ENCODE data around the gene NCR3LG1. TPM values are rescaled to one million over a fixed set of nuclear protein-coding genes. Genes with fewer than 3 reads are reported as not detected.

NCR3LG1 gene
- total and polyA plus RNA-seq, 4 donors, result 0.18 to 0.75 (median 0.38) TPM

- TF ChIP-seq RAD21 (IDR thresholded peaks at IDR 0.05) (no peak), JUND (IDR thresholded peaks at IDR 0.05) (no peak), EGR1 (IDR thresholded peaks at IDR 0.05; ENCODE audit: low read depth in 2 of 2) (no peak), SP1 (IDR thresholded peaks at IDR 0.05) (no peak), RXRA (IDR thresholded peaks at IDR 0.05) (no peak), FOXA1 (IDR thresholded peaks at IDR 0.05) (no peak), FOXA2 (IDR thresholded peaks at IDR 0.05) (no peak), YY1 (IDR thresholded peaks at IDR 0.05) (no peak), MAX (IDR thresholded peaks at IDR 0.05) (no peak), NR2F2 (IDR thresholded peaks at IDR 0.05) (no peak), HNF4G (IDR thresholded peaks at IDR 0.05) (no peak), ZBTB33 (IDR thresholded peaks at IDR 0.05) (no peak), GABPA (IDR thresholded peaks at IDR 0.05 in 1 of 2, conservative IDR thresholded peaks at IDR 0.05 in 1 of 2) (no peak), TAF1 (conservative IDR thresholded peaks at IDR 0.05) (no peak)
- Histone ChIP-seq H3K27me3 (ENCODE audit: control insufficient read depth in 4 of 4, insufficient read depth in 4 of 4, low read length in 3 of 4) (no peaks in the 10 kb centered on the region), H3K36me3 (ENCODE audit: control insufficient read depth in 4 of 4, insufficient read depth in 3 of 4, low read depth in 1 of 4, low read length in 3 of 4) (peaks cover 0 to 7% (median 4%) of the 10 kb centered on the region in 4 donors), H3K9me3 (ENCODE audit: control insufficient read depth in 4 of 4, low read length in 3 of 4) (no peaks in the 10 kb centered on the region), H3K4me3 (ENCODE audit: low read depth in 1 of 3, low read length in 3 of 3) (no peak overlapping the region), H3K4me1 (ENCODE audit: control insufficient read depth in 4 of 4, insufficient read depth in 4 of 4, low read length in 3 of 4) (no peaks in the 10 kb centered on the region), H3K27ac (ENCODE audit: low read depth in 1 of 2, low read length in 2 of 2) (no peak overlapping the region), H3K9ac (ENCODE audit: low read depth in 1 of 2, low read length in 2 of 2) (no peak overlapping the region)
- no peak for DNase-seq (ENCODE audit: low spot score)
- WGBS, result 84% methylated on average over 2 of the region's 2 CpGs
These were observed 19.9 kb upstream of the NCR3LG1 start for GRCh38 chr11:17331669-17332068.

GRCh38 chr11:17333799-17334586 is 17.6 kb upstream of the NCR3LG1 start:
- Histone ChIP-seq H3K9me3 (ENCODE audit: control insufficient read depth in 4 of 4, low read length in 3 of 4) (no peaks in the 10 kb centered on the region), H3K4me3 (ENCODE audit: low read depth in 1 of 3, low read length in 3 of 3) (no peak overlapping the region), H3K27me3 (ENCODE audit: control insufficient read depth in 4 of 4, insufficient read depth in 4 of 4, low read length in 3 of 4) (no peaks in the 10 kb centered on the region), H3K9ac (ENCODE audit: low read depth in 1 of 2, low read length in 2 of 2) (no peak overlapping the region), H3K4me1 (ENCODE audit: control insufficient read depth in 4 of 4, insufficient read depth in 4 of 4, low read length in 3 of 4) (no peaks in the 10 kb centered on the region), H3K27ac (ENCODE audit: low read depth in 1 of 2, low read length in 2 of 2) (no peak overlapping the region), H3K36me3 (ENCODE audit: control insufficient read depth in 4 of 4, insufficient read depth in 3 of 4, low read depth in 1 of 4, low read length in 3 of 4) (peaks cover 0 to 7% (median 3%) of the 10 kb centered on the region in 4 donors)
- TF ChIP-seq FOXA2 (IDR thresholded peaks at IDR 0.05) (no peak), HNF4A (conservative IDR thresholded peaks at IDR 0.05) (no peak)
- WGBS, result 93% methylated on average over 4 of the region's 4 CpGs
- DNase-seq (ENCODE audit: low spot score), result no peak

GRCh38 chr11:17343257-17343656 is 8.3 kb upstream of the NCR3LG1 start:
- Histone ChIP-seq H3K27me3 (ENCODE audit: control insufficient read depth in 4 of 4, insufficient read depth in 4 of 4, low read length in 3 of 4) (no peaks in the 10 kb centered on the region), H3K27ac (ENCODE audit: low read depth in 1 of 2, low read length in 2 of 2) (no peak overlapping the region), H3K36me3 (ENCODE audit: control insufficient read depth in 4 of 4, insufficient read depth in 3 of 4, low read depth in 1 of 4, low read length in 3 of 4) (peaks cover 0 to 2% (median 0%) of the 10 kb centered on the region in 4 donors), H3K9ac (ENCODE audit: low read depth in 1 of 2, low read length in 2 of 2) (no peak overlapping the region), H3K9me3 (ENCODE audit: control insufficient read depth in 4 of 4, low read length in 3 of 4) (no peaks in the 10 kb centered on the region), H3K4me1 (ENCODE audit: control insufficient read depth in 4 of 4, insufficient read depth in 4 of 4, low read length in 3 of 4) (no peaks in the 10 kb centered on the region), H3K4me3 (ENCODE audit: low read depth in 1 of 3, low read length in 3 of 3) (no peak overlapping the region)
- WGBS, result over 99% methylated on average over 2 of the region's 2 CpGs
- DNase-seq (ENCODE audit: low spot score), result no peak
- TF ChIP-seq SP1 (IDR thresholded peaks at IDR 0.05), result no peak
- no peak for TF ChIP-seq HNF4A (conservative IDR thresholded peaks at IDR 0.05)
- no peak for TF ChIP-seq RAD21 (IDR thresholded peaks at IDR 0.05)
- TF ChIP-seq CTCF (IDR thresholded peaks at IDR 0.05; ENCODE audit: low read depth, low read length, missing input control), result no peak
- TF ChIP-seq HNF4G (IDR thresholded peaks at IDR 0.05), result no peak
- no peak for TF ChIP-seq EGR1 (IDR thresholded peaks at IDR 0.05; ENCODE audit: low read depth in 2 of 2)
- no peak for TF ChIP-seq NR2F2 (IDR thresholded peaks at IDR 0.05)
- no peak for TF ChIP-seq ZBTB33 (IDR thresholded peaks at IDR 0.05)
- no peak for TF ChIP-seq ATF3 (IDR thresholded peaks at IDR 0.05)
- no peak for TF ChIP-seq FOXA2 (IDR thresholded peaks at IDR 0.05)
- TF ChIP-seq MAX (IDR thresholded peaks at IDR 0.05), result no peak
- no peak for TF ChIP-seq YY1 (IDR thresholded peaks at IDR 0.05)
